Adipose tissue (tissue), 3 donors: Measurements from ENCODE around the gene NAA11. TPM values are rescaled to one million over a fixed set of nuclear protein-coding genes. Genes with fewer than 3 reads are reported as not detected.
"Not testable (repeated sequence)": the region's sequence is repeated elsewhere in the genome, so short reads cannot be mapped to it uniquely, and the experiment has no call there.

Source experiments
- H3K27ac ChIP-seq: one replicate; pipeline ENCODE4 v1.5.1; 2013; ENCODE audit warnings: low read depth, low read length
- WGBS, 3 donors: extraction: QIAGEN DNeasy Blood & Tissue Kit; methylation state at CpG; one replicate each; pipeline ENCODE4 v1.1.7; 2013; 5-methylcytosine and 5-hydroxymethylcytosine counted together
- polyA plus RNA-seq, 3 donors: library from polyadenylated mRNA; stranded (reverse); fragments of 200-250 nt; gene quantifications; one replicate each; pipeline ENCODE4 v1.2.3, GENCODE V29; 2013
- donor health status: healthy with polysubstance abuse.
- donor health status: Bipolar disorder and iron deficiency.
- donor health status: healthy.

The NAA11 gene
- polyA plus RNA-seq, 3 donors, result not detected

GRCh38 chr4:79317711-79318110, 8.2 kb downstream of the NAA11 start:
- H3K27ac ChIP-seq, result no peak overlapping the region

- no peak overlapping the region for H3K27ac ChIP-seq
- WGBS, 3 donors, result 68 to 85% (median 73%) methylated on average over 2 of the region's 2 CpGs
These were observed 10.0 kb downstream of the NAA11 start for GRCh38 chr4:79315891-79316290.

GRCh38 chr4:79311279-79311678, 14.6 kb downstream of the NAA11 start:
- WGBS, 3 donors, result 88 to 95% (median 90%) methylated on average over 1 of the region's 1 CpG
- H3K27ac ChIP-seq, result no peak overlapping the region

GRCh38 chr4:79308971-79309370, 16.9 kb downstream of the NAA11 start:
- WGBS, 3 donors, result 78 to 94% (median 87%) methylated on average over 1 of the region's 1 CpG
- H3K27ac ChIP-seq, result no peak overlapping the region

GRCh38 chr4:79308137-79308536, 17.7 kb downstream of the NAA11 start:
- 80 to 87% (median 86%) methylated on average over 4 of the region's 4 CpGs for WGBS, 3 donors
- no peak overlapping the region for H3K27ac ChIP-seq

GRCh38 chr4:79306795-79307194, 19.1 kb downstream of the NAA11 start:
- H3K27ac ChIP-seq, result no peak overlapping the region
- 76 to 77% (median 77%) methylated on average over 3 of the region's 3 CpGs for WGBS, 3 donors

GRCh38 chr4:79300280-79300679, 25.6 kb downstream of the NAA11 start:
- no peak overlapping the region for H3K27ac ChIP-seq
- WGBS, 3 donors, result 57 to 98% (median 91%) methylated on average over 2 of the region's 2 CpGs

GRCh38 chr4:79298484-79298883, 27.4 kb downstream of the NAA11 start:
- 76 to 85% (median 82%) methylated on average over 6 of the region's 6 CpGs for WGBS, 3 donors
- H3K27ac ChIP-seq, result no peak overlapping the region

GRCh38 chr4:79298027-79298426, 27.8 kb downstream of the NAA11 start:
- 87 to 88% (median 87%) methylated on average over 6 of the region's 6 CpGs for WGBS, 3 donors
- no peak overlapping the region for H3K27ac ChIP-seq

GRCh38 chr4:79297479-79297878, 28.4 kb downstream of the NAA11 start:
- no peak overlapping the region for H3K27ac ChIP-seq
- WGBS, 3 donors, result 70 to 85% (median 83%) methylated on average over 4 of the region's 4 CpGs

GRCh38 chr4:79296768-79297428, 29.0 kb downstream of the NAA11 start:
- no peak overlapping the region for H3K27ac ChIP-seq
- 86 to 93% (median 88%) methylated on average over 11 of the region's 11 CpGs for WGBS, 3 donors

- no peak overlapping the region for H3K27ac ChIP-seq
These were observed 30.8 kb downstream of the NAA11 start for GRCh38 chr4:79295086-79295485.

GRCh38 chr4:79294064-79294463, 31.8 kb downstream of the NAA11 start:
- 67 to 75% (median 70%) methylated on average over 2 of the region's 2 CpGs for WGBS, 3 donors
- no peak overlapping the region for H3K27ac ChIP-seq

GRCh38 chr4:79292008-79292407, 33.9 kb downstream of the NAA11 start:
- no peak overlapping the region for H3K27ac ChIP-seq
- 65 to 80% (median 71%) methylated on average over 2 of the region's 2 CpGs for WGBS, 3 donors

GRCh38 chr4:79290376-79290775, 35.5 kb downstream of the NAA11 start:
- H3K27ac ChIP-seq, result no peak overlapping the region
- 70 to 74% (median 74%) methylated on average over 4 of the region's 4 CpGs for WGBS, 3 donors

- H3K27ac ChIP-seq, result no peak overlapping the region
- WGBS, 3 donors, result 64 to 86% (median 86%) methylated on average over 1 of the region's 1 CpG
These were observed 37.7 kb downstream of the NAA11 start for GRCh38 chr4:79288185-79288584.

GRCh38 chr4:79287718-79288117, 38.1 kb downstream of the NAA11 start:
- no peak overlapping the region for H3K27ac ChIP-seq

GRCh38 chr4:79287076-79287475, 38.8 kb downstream of the NAA11 start:
- WGBS, 3 donors, result 78 to 85% (median 85%) methylated on average over 2 of the region's 2 CpGs
- no peak overlapping the region for H3K27ac ChIP-seq

GRCh38 chr4:79281566-79282359, 44.1 kb downstream of the NAA11 start:
- 25 to 54% (median 52%) methylated on average over 1 of the region's 1 CpG for WGBS, 3 donors
- H3K27ac ChIP-seq, result no peak overlapping the region

GRCh38 chr4:79277467-79277866, 48.4 kb downstream of the NAA11 start:
- not testable (repeated sequence) for H3K27ac ChIP-seq
- 88 to 95% (median 94%) methylated on average over 7 of the region's 7 CpGs for WGBS, 3 donors
